NB4 (cell line): ENCODE results near the gene RAET1G.

Experiments used
- POLR2A ChIP-seq: IDR thresholded peaks from 2 replicates; pipeline ENCODE4 v1.6.1; 2011; ENCODE audit warnings: mild to moderate bottlenecking; ENCODE audit not compliant: insufficient read length; ENCODE audit errors: extremely low read depth
- TF ChIP-seq, protein P1 (sequence below): IDR thresholded peaks from 2 replicates; pipeline ENCODE4 v1.6.1; 2011; ENCODE audit warnings: low read depth, low read length

DNA sequence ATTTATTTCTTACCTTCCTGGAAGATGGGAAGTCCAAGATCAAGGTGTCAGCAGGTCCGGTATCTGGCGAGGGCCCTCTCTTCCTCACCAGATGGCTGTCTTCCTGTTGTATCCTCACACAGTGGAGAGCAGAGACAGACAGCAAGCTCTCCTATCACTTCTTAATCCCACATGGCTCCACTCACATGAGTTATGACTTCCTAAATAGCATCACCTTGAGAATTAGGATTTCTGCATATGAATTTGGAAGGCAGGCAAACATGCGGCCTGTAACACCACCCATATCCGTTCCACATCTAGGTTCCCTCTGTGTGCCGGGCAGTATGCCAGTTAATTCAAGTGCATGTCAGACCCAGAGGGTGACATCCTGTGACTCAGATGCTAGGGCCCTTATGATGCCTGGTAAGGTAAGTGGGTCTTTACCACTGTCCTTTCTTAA, 27.1 kb downstream of the RAET1G start:
- TF ChIP-seq, protein P1, sequence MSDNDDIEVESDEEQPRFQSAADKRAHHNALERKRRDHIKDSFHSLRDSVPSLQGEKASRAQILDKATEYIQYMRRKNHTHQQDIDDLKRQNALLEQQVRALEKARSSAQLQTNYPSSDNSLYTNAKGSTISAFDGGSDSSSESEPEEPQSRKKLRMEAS, result no peak
- TF ChIP-seq POLR2A, result no peak
